Left ventricle myocardium superior (tissue), 1 donor: Measurements from ENCODE around the gene STRA8. TPM values are rescaled to one million over a fixed set of nuclear protein-coding genes. Genes with fewer than 3 reads are reported as not detected.

Experiments used
- ATAC-seq: fragments of 200-7000 bp; cut with Tn5 transposase; one replicate; pipeline ENCODE4 v1.9.1; 2020; ENCODE audit warnings: mild to moderate bottlenecking, moderate library complexity
- DNase-seq: peaks from one replicate; pipeline ENCODE4 v3.0.0-alpha.2; 2020
- intact Hi-C: fragments of 100-400 bp; cut with micrococcal nuclease; formaldehyde crosslinking; loops from one replicate; pipeline ENCODE4 v1.11.0; 2022
- long read RNA-seq: library from polyadenylated mRNA; unstranded; transcript quantifications from one replicate; pipeline ENCODE4 v2.0.0, GENCODE V29; 2021
- total RNA-seq: library from RNA; stranded (reverse); fragmentation: NEBNext Ultra II Directional; extraction: Animal tissue kit (Norgen Biotek cat#: 25700); gene quantifications from one replicate; pipeline ENCODE4 v1.2.1, GENCODE V29; 2021
- donor health status: DM: no; HTN: yes; CAD: no; lungs with severe emphysema.

Gene STRA8, protein sequence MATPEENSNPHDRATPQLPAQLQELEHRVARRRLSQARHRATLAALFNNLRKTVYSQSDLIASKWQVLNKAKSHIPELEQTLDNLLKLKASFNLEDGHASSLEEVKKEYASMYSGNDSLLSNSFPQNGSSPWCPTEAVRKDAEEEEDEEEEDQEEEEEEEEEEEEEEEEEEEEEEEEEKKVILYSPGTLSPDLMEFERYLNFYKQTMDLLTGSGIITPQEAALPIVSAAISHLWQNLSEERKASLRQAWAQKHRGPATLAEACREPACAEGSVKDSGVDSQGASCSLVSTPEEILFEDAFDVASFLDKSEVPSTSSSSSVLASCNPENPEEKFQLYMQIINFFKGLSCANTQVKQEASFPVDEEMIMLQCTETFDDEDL
- total RNA-seq: not detected
- long read RNA-seq: 0 reads

- ATAC-seq (no peak), DNase-seq (no peak)
- intact Hi-C loops: no loop called here
Measured at GRCh38 chr7:135233570-135233969, at the start of gene STRA8. STRA8 (plus strand) TSS chr7:135233838; CDS start chr7:135240525, 6,687 bp downstream.

GRCh38 chr7:135184254-135184841 is 49.3 kb upstream of the STRA8 start:
- intact Hi-C loops: no loop called here
- DNase-seq (no peak), ATAC-seq (no peak)

DNA sequence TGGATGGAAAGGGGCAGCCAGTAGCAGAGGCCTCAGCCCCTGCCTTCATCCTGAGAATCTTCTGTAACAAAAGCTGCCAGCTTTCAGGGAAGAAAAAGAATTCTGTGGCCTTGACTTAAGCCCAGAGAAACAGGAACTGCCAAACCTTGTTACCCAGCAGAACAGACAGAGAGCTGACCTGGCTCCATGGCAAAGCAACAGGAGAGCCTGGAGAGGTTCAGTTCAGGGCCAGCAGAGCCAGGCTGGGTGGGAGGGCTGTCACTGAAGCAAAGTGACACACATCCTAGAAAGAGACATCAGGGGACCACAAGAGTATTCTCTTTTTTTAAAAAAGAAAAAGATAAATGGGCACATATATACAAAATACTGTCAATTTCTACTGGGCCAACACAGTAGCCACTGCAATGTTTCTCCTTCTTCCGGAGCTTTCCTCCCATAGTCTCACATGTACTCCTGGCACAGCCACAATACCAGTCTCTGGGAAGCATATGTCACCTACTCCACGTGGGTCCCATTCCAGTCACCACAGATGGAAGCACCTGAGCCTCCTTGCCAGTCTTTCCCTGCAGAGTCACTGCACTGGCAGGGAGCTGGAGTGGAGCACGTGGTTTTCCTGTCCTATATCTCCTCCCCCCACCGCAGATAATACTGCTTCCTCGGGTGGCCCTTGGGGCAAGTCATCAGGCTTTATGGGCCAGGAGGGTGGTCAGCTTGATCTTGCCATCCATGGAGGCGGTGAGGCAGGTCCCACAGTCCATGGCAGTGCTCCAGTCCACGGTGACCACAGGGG is 48.0 kb upstream of the STRA8 start:
- intact Hi-C loops: no loop called here
- ATAC-seq (no peak), DNase-seq (no peak)

GRCh38 chr7:135186261-135186540 is 47.4 kb upstream of the STRA8 start:
- intact Hi-C loops: no loop called here
- no peak for DNase-seq

DNA sequence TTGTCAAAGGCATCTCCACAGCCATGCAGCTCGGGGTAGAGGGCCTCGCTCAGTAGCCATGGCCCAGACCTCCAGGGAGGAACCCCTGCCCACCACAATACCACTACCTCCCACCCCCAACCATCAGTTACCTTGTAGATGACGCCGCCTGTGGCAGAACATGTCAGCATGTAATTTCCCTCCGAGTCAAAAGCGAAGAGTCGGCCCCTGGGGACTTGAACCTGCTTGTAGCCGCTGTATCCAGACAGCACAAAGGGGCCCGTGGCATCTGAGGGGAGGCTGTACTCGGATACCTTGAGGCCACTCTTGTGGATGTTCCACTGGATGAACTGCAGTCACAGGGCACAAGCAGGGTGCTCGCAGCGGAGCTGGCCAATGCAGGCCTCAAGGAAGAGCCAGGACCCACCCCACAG is 46.8 kb upstream of the STRA8 start:
- DNase-seq (no peak), ATAC-seq (no peak)
- intact Hi-C loops: no loop called here

More at GRCh38 chr7:135186261-135186540, 47.4 kb upstream of the STRA8 start:
- ATAC-seq: no peak

DNA sequence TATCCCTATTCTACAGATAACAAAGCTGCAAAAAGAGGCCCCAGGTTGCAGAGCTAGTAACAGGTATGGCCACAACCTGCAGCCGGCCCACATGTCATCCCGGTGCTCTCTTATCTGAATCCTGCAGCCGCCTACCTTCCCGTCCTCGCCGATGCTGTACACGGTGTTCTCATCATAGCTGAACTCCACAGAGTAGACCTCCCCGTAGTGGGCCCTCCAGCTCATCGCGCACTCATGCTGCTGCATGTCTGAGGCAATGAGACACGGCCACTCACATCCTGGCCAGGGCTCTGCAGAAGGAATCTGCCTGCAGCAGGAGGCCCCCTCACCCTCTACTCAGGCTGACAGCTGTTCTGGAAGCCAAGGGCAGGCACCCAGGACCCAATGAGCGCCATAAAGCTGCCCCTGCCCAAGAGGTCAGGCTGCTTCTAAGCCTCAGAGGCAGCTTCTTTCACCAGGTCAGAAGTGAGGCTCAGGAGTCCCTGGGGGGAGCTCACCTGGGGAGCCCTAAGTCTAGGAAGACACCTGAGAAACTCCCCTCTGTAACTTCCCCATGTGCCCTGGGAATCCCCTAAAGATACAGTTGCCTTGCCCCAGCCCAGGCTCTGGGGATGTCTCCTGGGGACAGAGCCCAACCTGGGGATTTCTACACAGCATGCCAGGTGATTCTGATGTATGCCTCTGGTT is 45.2 kb upstream of the STRA8 start:
- ATAC-seq: no peak
- intact Hi-C loops: no loop called here
- DNase-seq: no peak

DNA sequence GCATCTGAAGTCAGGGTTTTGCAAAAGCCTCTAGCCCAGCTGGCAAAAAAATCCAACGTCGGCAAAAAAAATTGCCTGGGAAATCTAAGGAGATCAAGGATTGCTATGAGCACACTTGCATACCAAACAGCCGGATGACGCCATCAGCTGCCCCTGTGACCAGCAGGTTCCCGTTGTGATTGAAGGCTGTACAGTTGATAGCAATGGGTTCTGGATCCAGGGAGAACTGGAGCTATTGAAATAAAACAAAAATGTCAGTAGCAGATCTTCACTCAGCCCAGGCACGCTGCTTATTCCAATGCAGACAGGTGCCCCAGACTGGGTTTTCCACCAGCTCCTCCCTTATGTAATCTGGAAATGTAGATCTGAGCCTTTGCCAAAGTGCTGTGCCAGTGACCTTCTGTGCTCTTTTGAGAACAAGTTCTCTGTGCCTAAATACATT is 44.4 kb upstream of the STRA8 start:
- DNase-seq: no peak
- ATAC-seq: peak; percentile 82
- intact Hi-C loops: no loop called here

- intact Hi-C loops: no loop called here
- DNase-seq (no peak), ATAC-seq (no peak)
Measured at GRCh38 chr7:135189961-135190360, 43.7 kb upstream of the STRA8 start.

GRCh38 chr7:135190703-135191102 is 42.9 kb upstream of the STRA8 start:
- ATAC-seq: no peak
- DNase-seq: no peak
- intact Hi-C loops: no loop called here

DNA sequence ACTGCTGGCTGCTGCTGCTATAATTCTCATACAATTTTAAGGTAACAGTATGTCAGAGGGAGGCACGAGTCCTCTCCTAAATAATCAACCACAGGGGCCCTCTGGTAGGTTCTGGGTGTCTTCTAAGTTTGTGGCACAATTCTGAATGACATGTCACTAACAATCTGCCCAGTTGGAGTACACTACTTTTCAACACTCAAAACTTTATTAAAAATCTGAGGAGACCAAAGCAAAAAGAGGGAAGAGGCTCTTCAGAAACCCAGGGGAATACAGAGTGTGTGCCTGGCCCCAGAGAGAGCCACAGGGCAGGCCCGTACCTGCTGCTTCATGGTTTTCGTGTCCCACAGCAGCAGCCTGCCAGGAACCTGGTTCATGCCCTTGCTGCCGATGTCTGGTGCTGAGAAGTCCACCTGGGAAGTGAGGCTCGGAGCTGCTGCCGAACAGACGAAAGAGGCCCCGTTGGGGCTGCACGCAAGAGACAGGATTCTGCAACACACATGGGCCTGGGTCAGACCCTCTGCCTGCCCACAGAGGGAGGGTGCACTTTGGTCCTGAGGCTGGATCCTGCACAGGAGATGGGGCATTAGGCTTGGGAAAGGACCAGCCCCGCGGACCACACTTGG is 40.6 kb upstream of the STRA8 start:
- ATAC-seq (no peak), DNase-seq (no peak)

DNA sequence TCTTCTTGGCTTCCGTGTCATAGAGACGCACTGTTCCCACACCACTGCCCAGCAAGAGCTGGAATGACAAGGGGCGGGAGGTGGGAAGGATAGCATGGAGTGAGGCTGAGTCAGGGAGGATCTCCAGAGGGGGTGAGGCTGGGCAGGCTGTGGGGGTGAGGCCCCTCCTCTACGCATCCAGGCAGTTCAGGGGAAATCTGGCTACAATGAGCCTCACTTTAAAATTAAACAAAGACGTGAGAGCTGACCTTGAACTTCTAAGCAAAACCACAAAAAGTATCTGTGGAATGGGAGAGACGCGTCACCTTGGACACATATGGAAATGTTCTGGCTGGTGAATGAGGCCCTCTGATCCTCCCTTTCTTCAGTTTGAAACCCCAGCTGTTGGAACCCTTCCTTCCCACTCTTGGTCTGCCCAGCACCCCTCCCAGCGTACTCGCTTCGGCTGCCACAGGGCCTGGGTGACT is 40.0 kb upstream of the STRA8 start:
- intact Hi-C loops: no loop called here
- ATAC-seq (no peak), DNase-seq (no peak)

More for the DNA sequence above, 40.6 kb upstream of the STRA8 start:
- intact Hi-C loops: no loop called here

- intact Hi-C loops: no loop called here
- ATAC-seq: no peak
- DNase-seq: no peak
Measured at GRCh38 chr7:135194494-135195095, 39.0 kb upstream of the STRA8 start.

- intact Hi-C loops: no loop called here
- ATAC-seq (no peak), DNase-seq (no peak)
Measured at GRCh38 chr7:135195156-135195555, 38.5 kb upstream of the STRA8 start.

GRCh38 chr7:135195968-135196629 is 37.5 kb upstream of the STRA8 start:
- ATAC-seq (no peak), DNase-seq (no peak)
- intact Hi-C loops: no loop called here

- ATAC-seq (no peak), DNase-seq (no peak)
- intact Hi-C loops: no loop called here
Measured at GRCh38 chr7:135197343-135197742, 36.3 kb upstream of the STRA8 start.

GRCh38 chr7:135197906-135198655 is 35.6 kb upstream of the STRA8 start:
- ATAC-seq: no peak
- no peak for DNase-seq
- intact Hi-C loops: no loop called here

- ATAC-seq: no peak
- no peak for DNase-seq
- intact Hi-C loops: no loop called here
Measured at GRCh38 chr7:135199439-135199838, 34.2 kb upstream of the STRA8 start.
